ENCODE data around the gene PARP3.

PARP3 gene

GRCh38 chr3:51932471-51933370 is 9.4 kb upstream of the PARP3 start:
- Histone ChIP-seq H3K27ac (no peak overlapping the region), H3K4me2 (no peak overlapping the region), H3K9me3 (replicated peaks in 1 of 11) (no peaks in the 10 kb centered on the region), H4K20me1 (peaks cover 0 to 87% (median 41%) of the 10 kb centered on the region in 11 experiments; a peak in 15 of 22 replicates), H3K27me3 (no peaks in the 10 kb centered on the region), H3K4me3 (no peak overlapping the region), H3K4me1 (peaks cover 0 to 11% (median 6%) of the 10 kb centered on the region in 10 experiments; a peak in 7 of 20 replicates), H3K9ac (no peak overlapping the region), H3K36me3 (peaks cover 58 to 81% (median 65%) of the 10 kb centered on the region in 11 experiments)
- TF ChIP-seq Cebpa-rat (IDR thresholded peaks at IDR 0.05) = no peak

GRCh38 chr3:51933471-51934138 is 8.6 kb upstream of the PARP3 start:
- Histone ChIP-seq H3K9me3 (replicated peaks in 1 of 11) (no peaks in the 10 kb centered on the region), H3K27ac (no peak overlapping the region), H3K4me2 (no peak overlapping the region), H3K27me3 (no peaks in the 10 kb centered on the region), H3K36me3 (peaks cover 66 to 90% (median 74%) of the 10 kb centered on the region in 11 experiments), H3K9ac (no peak overlapping the region), H3K4me3 (no peak overlapping the region), H3K4me1 (peaks cover 0 to 17% (median 9%) of the 10 kb centered on the region in 10 experiments; a peak in 14 of 20 replicates), H4K20me1 (peaks cover 0 to 96% (median 49%) of the 10 kb centered on the region in 11 experiments; a peak in 16 of 22 replicates)
- TF ChIP-seq Cebpa-rat (IDR thresholded peaks at IDR 0.05) = no peak

- no peaks in the 10 kb centered on the region for H3K27me3 ChIP-seq
- no peaks in the 10 kb centered on the region for H3K9me3 ChIP-seq (replicated peaks in 1 of 11)
- peaks cover 4 to 17% (median 10%) of the 10 kb centered on the region in 10 experiments; a peak in 16 of 20 replicates for H3K4me1 ChIP-seq
- no peak overlapping the region for H3K4me2 ChIP-seq
- no peak overlapping the region for H3K27ac ChIP-seq
- no peak for TF ChIP-seq Cebpa-rat (IDR thresholded peaks at IDR 0.05)
- H4K20me1 ChIP-seq = peaks cover 0 to 96% (median 56%) of the 10 kb centered on the region in 11 experiments; a peak in 16 of 22 replicates
- peaks cover 71 to 97% (median 81%) of the 10 kb centered on the region in 11 experiments for H3K36me3 ChIP-seq
- H3K4me3 ChIP-seq = no peak overlapping the region
- H3K9ac ChIP-seq = no peak overlapping the region
Observed at GRCh38 chr3:51934139-51934850, 7.9 kb upstream of the PARP3 start.

- Histone ChIP-seq H4K20me1 (peaks cover 0 to 96% (median 59%) of the 10 kb centered on the region in 11 experiments; a peak in 16 of 22 replicates), H3K9ac (no peak overlapping the region), H3K4me3 (no peak overlapping the region), H3K27ac (no peak overlapping the region), H3K4me1 (peaks cover 14 to 26% (median 18%) of the 10 kb centered on the region in 10 experiments), H3K36me3 (peaks cover 71 to 100% (median 85%) of the 10 kb centered on the region in 11 experiments), H3K9me3 (replicated peaks in 1 of 11) (no peaks in the 10 kb centered on the region), H3K27me3 (no peaks in the 10 kb centered on the region), H3K4me2 (no peak overlapping the region)
- TF ChIP-seq Cebpa-rat (IDR thresholded peaks at IDR 0.05) = no peak
Observed at GRCh38 chr3:51934991-51935885, 6.9 kb upstream of the PARP3 start.

GRCh38 chr3:51935886-51936755 is 6.0 kb upstream of the PARP3 start:
- Histone ChIP-seq H4K20me1 (peaks cover 0 to 96% (median 66%) of the 10 kb centered on the region in 11 experiments; a peak in 16 of 22 replicates), H3K4me1 (peaks cover 22 to 34% (median 26%) of the 10 kb centered on the region in 10 experiments), H3K9ac (no peak overlapping the region), H3K27me3 (no peaks in the 10 kb centered on the region), H3K9me3 (replicated peaks in 1 of 11) (no peaks in the 10 kb centered on the region), H3K36me3 (peaks cover 71 to 94% (median 80%) of the 10 kb centered on the region in 11 experiments), H3K4me3 (no peak overlapping the region), H3K27ac (no peak overlapping the region), H3K4me2 (no peak overlapping the region)
- no peak for TF ChIP-seq Cebpa-rat (IDR thresholded peaks at IDR 0.05)

DNA sequence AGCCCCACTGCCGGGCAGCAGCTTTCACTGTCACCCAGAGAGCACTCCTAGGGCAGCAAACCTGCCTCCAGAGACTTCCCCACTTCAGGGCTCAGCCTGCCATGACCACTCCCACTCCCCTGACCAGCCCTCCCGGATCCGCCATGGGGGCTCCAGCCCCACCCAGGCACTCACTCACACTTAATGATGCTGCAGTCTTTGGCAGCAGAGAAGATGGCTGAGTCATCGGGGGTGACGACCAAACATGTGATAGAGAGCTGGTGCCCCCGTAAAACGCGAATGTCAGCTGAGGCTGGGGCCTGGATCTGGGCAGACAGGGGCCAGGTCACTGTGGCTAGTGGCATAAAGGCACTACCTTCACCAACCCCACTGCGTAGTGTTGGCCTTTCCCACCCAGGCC is 5.1 kb upstream of the PARP3 start:
- H3K4me3 ChIP-seq = no peak overlapping the region
- TF ChIP-seq Cebpa-rat (IDR thresholded peaks at IDR 0.05) = no peak
- H3K27ac ChIP-seq = no peak overlapping the region
- no peaks in the 10 kb centered on the region for H3K9me3 ChIP-seq (replicated peaks in 1 of 11)
- peaks cover 23 to 34% (median 27%) of the 10 kb centered on the region in 10 experiments for H3K4me1 ChIP-seq
- H4K20me1 ChIP-seq = peaks cover 0 to 93% (median 66%) of the 10 kb centered on the region in 11 experiments; a peak in 16 of 22 replicates
- no peaks in the 10 kb centered on the region for H3K27me3 ChIP-seq
- no peak overlapping the region for H3K4me2 ChIP-seq
- H3K36me3 ChIP-seq = peaks cover 66 to 85% (median 74%) of the 10 kb centered on the region in 11 experiments
- no peak overlapping the region for H3K9ac ChIP-seq

DNA sequence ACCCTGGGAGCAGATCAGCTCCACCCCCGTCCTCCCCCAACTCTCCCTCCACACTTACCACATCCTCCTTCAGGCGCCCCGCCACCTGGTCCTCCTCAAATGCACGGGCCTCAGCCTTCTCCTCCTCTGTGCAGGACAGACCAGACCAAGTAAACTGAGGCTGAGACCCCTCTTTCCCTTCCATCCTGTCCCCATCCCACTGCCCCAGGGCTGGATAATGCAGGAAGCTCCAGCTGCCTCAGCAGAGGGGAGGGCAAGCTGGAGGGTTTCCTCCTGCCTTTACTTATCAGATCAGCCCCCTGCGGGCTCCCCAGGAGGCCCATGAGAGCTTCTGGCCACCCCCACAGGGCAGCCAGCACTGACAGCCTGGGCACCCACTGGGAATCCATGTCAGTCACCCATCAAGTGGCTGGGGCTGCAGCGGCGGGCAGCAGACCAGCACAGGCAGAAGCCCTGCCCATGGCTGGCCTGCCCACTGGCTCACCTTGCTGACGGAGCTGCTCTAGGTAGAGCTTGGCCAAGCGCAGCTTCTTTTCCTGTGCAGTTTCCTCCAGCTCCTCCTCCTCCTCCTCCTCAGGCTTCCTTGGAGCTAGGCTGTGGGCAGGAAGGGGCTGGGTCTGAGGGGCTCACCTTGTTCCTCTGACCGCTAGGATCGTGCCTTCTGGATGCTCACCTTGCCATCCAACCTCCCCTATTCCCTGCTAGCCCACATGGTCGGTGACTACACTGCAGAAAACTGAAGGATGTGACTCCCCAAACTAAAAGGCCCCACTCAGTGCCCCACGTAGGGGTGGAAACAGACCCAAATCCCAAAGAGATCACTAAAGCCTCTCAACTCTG is 4.3 kb upstream of the PARP3 start:
- Histone ChIP-seq H3K36me3 (peaks cover 61 to 77% (median 68%) of the 10 kb centered on the region in 11 experiments), H3K27ac (no peak overlapping the region; a peak in 1 of 22 replicates), H3K4me2 (no peak overlapping the region), H3K9ac (peak overlapping the region in 1 of 11 experiments; percentile 31; a peak in 1 of 22 replicates), H3K9me3 (replicated peaks in 1 of 11) (no peaks in the 10 kb centered on the region), H4K20me1 (peaks cover 0 to 87% (median 63%) of the 10 kb centered on the region in 11 experiments; a peak in 16 of 22 replicates), H3K4me3 (no peak overlapping the region), H3K4me1 (peaks cover 29 to 41% (median 34%) of the 10 kb centered on the region in 10 experiments), H3K27me3 (no peaks in the 10 kb centered on the region)
- no peak for TF ChIP-seq Cebpa-rat (IDR thresholded peaks at IDR 0.05)
